ENCODE results near the gene ZNF148.

Gene ZNF148

DNA sequence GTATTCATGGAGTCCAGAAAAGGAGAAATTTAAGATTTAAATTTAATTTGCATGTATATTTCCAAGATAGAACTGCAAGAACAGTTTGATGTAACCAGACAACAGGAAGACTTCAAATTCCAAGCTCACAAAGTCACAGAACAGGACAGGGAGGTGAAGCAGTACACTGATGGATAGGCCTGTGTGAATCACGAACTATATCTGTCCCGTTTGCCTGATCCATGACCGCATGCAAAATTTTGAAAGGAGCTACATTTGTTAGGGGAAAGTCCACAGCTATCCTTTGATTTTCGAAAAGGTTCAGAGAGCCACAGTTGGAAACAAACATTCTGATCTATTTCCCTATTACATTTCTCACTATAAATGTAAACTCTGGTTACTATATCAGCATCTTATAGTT lies 83.1 kb downstream of the ZNF148 start:
- TF ChIP-seq, protein P1, sequence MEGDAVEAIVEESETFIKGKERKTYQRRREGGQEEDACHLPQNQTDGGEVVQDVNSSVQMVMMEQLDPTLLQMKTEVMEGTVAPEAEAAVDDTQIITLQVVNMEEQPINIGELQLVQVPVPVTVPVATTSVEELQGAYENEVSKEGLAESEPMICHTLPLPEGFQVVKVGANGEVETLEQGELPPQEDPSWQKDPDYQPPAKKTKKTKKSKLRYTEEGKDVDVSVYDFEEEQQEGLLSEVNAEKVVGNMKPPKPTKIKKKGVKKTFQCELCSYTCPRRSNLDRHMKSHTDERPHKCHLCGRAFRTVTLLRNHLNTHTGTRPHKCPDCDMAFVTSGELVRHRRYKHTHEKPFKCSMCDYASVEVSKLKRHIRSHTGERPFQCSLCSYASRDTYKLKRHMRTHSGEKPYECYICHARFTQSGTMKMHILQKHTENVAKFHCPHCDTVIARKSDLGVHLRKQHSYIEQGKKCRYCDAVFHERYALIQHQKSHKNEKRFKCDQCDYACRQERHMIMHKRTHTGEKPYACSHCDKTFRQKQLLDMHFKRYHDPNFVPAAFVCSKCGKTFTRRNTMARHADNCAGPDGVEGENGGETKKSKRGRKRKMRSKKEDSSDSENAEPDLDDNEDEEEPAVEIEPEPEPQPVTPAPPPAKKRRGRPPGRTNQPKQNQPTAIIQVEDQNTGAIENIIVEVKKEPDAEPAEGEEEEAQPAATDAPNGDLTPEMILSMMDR (IDR thresholded peaks at IDR 0.05; ENCODE audit: insufficient read depth, low read depth, low read length, missing control alignments) = no peak
- no peak for DNase-seq (ENCODE audit: low read depth)
- no peak overlapping the region for H3K4me3 ChIP-seq (ENCODE audit: low read length)

DNA sequence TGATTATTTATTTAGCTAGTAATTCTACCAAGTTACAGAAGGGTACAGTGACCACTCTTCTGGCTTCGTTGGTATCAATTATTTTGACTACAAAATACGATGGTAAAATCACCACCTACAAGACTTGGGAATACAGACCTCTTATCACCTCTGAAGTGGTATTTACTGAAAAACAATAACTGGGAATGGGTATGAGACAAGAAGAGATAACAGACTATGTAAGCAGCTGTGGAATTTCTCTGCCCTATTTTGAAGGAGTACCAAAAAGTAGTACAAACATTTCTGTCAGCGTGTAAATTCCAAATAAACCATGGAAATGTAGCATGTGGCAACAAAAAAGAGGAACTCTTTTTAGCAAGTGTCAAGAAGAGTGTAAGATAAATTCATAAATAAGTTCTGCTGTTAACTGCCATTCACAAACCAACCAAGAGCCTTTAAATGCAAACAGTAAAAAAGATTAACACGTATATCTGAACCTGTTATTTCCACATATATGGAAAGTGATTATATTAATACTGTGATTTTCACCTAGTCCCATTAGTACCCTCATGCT lies 85.6 kb downstream of the ZNF148 start:
- TF ChIP-seq, protein P1 (IDR thresholded peaks at IDR 0.05; ENCODE audit: insufficient read depth, low read depth, low read length, missing control alignments) = no peak
- no peak overlapping the region for H3K4me3 ChIP-seq (ENCODE audit: low read length)
- DNase-seq (ENCODE audit: low read depth) = no peak

- H3K4me3 ChIP-seq (ENCODE audit: low read length) = no peak overlapping the region
- TF ChIP-seq, protein P1 (IDR thresholded peaks at IDR 0.05; ENCODE audit: insufficient read depth, low read depth, low read length, missing control alignments) = no peak
- no peak for DNase-seq (ENCODE audit: low read depth)
Measured at GRCh38 chr3:125287248-125287647, 87.9 kb downstream of the ZNF148 start.

DNA sequence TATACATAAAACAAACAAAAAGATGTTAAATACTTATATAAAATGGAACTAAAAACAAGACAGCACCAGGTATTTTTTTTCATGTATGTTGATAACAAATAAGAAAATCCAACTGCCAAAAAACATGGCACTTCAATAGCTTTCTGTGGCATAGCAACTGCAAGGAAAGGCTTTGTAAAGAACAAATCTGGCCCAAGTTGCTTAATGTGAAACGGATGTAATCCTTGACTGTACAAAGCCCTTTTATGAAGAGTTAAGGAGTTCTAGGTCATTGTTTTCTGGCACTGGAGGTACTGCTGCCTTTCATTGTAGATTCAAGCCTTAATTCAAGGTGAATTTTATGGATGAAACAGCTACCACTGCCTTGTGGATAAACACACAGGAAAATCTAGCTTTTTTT lies 93.7 kb downstream of the ZNF148 start:
- no peak for DNase-seq (ENCODE audit: low read depth)
- no peak overlapping the region for H3K4me3 ChIP-seq (ENCODE audit: low read length)
- TF ChIP-seq, protein P1 (IDR thresholded peaks at IDR 0.05; ENCODE audit: insufficient read depth, low read depth, low read length, missing control alignments) = no peak

DNA sequence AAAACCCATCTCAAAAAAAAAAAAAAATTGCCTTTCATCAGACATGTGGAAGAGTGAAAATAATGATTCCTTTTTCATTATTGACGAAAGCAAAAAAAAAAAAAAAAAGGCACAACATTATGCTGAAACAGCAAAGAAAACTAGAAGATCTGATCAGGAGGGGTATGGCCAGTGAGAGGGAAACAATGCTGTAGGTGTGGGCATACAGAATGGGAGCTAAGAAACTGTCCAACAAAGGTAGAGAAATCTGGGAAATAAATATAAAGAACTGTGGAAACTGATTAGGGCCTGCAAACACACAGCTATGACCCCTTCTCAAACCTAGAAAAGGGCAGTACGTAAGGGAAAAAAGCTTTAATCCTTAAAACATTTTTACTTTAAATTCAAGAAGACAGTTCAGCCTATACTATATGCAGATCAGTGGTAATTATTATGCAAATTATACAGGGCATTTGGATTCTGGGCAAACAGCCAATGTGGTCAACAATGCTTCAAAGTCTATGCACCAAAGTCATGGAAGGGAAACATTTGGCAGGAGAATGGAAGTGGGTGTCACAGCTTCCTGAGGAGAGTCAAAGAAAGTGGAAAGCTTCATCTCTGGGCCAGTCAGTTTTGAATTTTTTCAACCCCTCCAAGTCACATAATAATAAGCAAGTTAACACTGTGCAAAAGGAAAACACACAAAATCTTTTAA lies 94.3 kb downstream of the ZNF148 start:
- peak; percentile 3 for DNase-seq (ENCODE audit: low read depth)
- TF ChIP-seq, protein P1 (IDR thresholded peaks at IDR 0.05; ENCODE audit: insufficient read depth, low read depth, low read length, missing control alignments) = no peak
- H3K4me3 ChIP-seq (ENCODE audit: low read length) = no peak overlapping the region

GRCh38 chr3:125278155-125278554 lies 97.0 kb downstream of the ZNF148 start:
- TF ChIP-seq, protein P1 (IDR thresholded peaks at IDR 0.05; ENCODE audit: insufficient read depth, low read depth, low read length, missing control alignments) = no peak
- no peak for DNase-seq (ENCODE audit: low read depth)
- H3K4me3 ChIP-seq (ENCODE audit: low read length) = no peak overlapping the region

- DNase-seq (ENCODE audit: low read depth) = no peak
- TF ChIP-seq, protein P1 (IDR thresholded peaks at IDR 0.05; ENCODE audit: insufficient read depth, low read depth, low read length, missing control alignments) = no peak
- H3K4me3 ChIP-seq (ENCODE audit: low read length) = no peak overlapping the region
Measured at GRCh38 chr3:125271127-125271526, 104.0 kb downstream of the ZNF148 start.
